Astrocyte (in vitro differentiated cells and primary cell): ENCODE results near the gene HIPK2. TPM values are rescaled to one million over a fixed set of nuclear protein-coding genes. Genes with fewer than 3 reads are reported as not detected.

Experiments used
- DNase-seq: peaks from one replicate; pipeline ENCODE4 v3.0.0-alpha.2; 2010; ENCODE audit warnings: low read depth
- FAIRE-seq: peaks from 2 replicates; lab custom pipeline; 2011; peaks lifted over from hg19 to GRCh38; lab: Jason Lieb, UNC
- H2AFZ ChIP-seq: 2 replicates; pipeline ENCODE4 v1.6.0; 2012; ENCODE audit warnings: low read depth, low read length, inconsistent platforms
- H3K27ac ChIP-seq: 2 replicates; pipeline ENCODE4 v1.5.1; 2011; ENCODE audit warnings: low read depth, low read length, inconsistent platforms
- H3K27me3 ChIP-seq: 2 replicates; pipeline ENCODE4 v1.6.0; 2011; ENCODE audit warnings: low read length, inconsistent platforms; ENCODE audit not compliant: insufficient read depth
- H3K36me3 ChIP-seq: 2 replicates; pipeline ENCODE4 v1.5.1; 2011; ENCODE audit warnings: low read length, inconsistent platforms; ENCODE audit not compliant: insufficient read depth
- H3K4me1 ChIP-seq: 2 replicates; pipeline ENCODE4 v1.5.1; 2011; ENCODE audit warnings: low read length, inconsistent platforms; ENCODE audit not compliant: insufficient read depth
- H3K4me2 ChIP-seq: 2 replicates; pipeline ENCODE4 v1.6.0; 2012; ENCODE audit warnings: low read length, inconsistent platforms
- H3K4me3 ChIP-seq: 2 replicates; pipeline ENCODE4 v1.5.1; 2011; ENCODE audit warnings: low read depth, mild to moderate bottlenecking, low read length, inconsistent platforms; ENCODE audit not compliant: insufficient read depth
- H3K79me2 ChIP-seq: 2 replicates; pipeline ENCODE4 v1.6.0; 2012; ENCODE audit warnings: mild to moderate bottlenecking, low read length, inconsistent platforms; ENCODE audit not compliant: insufficient read depth
- H3K9ac ChIP-seq: 2 replicates; pipeline ENCODE4 v1.6.0; 2012; ENCODE audit warnings: mild to moderate bottlenecking, low read length, inconsistent platforms
- H3K9me3 ChIP-seq: 2 replicates; pipeline ENCODE4 v1.5.1; 2012; ENCODE audit warnings: low read depth, mild to moderate bottlenecking, low read length, inconsistent platforms; ENCODE audit not compliant: insufficient read depth
- H4K20me1 ChIP-seq: 2 replicates; pipeline ENCODE4 v1.6.0; 2012; ENCODE audit warnings: low read length, inconsistent platforms; ENCODE audit not compliant: insufficient read depth
- H3K27ac Mint-ChIP-seq: one replicate; pipeline ENCODE4 v1.8.0; 2021; ENCODE audit warnings: mild to moderate bottlenecking, mixed read lengths; ENCODE audit not compliant: unreplicated experiment
- H3K27me3 Mint-ChIP-seq: one replicate; pipeline ENCODE4 v1.8.0; 2021; ENCODE audit warnings: low read depth, mixed read lengths; ENCODE audit not compliant: unreplicated experiment
- H3K36me3 Mint-ChIP-seq: one replicate; pipeline ENCODE4 v1.8.0; 2021; ENCODE audit warnings: low read depth, mixed read lengths; ENCODE audit not compliant: unreplicated experiment
- H3K4me1 Mint-ChIP-seq: one replicate; pipeline ENCODE4 v1.8.0; 2021; ENCODE audit warnings: low read depth, mixed read lengths; ENCODE audit not compliant: unreplicated experiment
- H3K4me3 Mint-ChIP-seq: one replicate; pipeline ENCODE4 v1.8.0; 2021; ENCODE audit warnings: mild to moderate bottlenecking, moderate library complexity, mixed read lengths; ENCODE audit not compliant: unreplicated experiment
- H3K9me3 Mint-ChIP-seq: one replicate; pipeline ENCODE4 v1.8.0; 2021; ENCODE audit warnings: mild to moderate bottlenecking, mixed read lengths; ENCODE audit not compliant: unreplicated experiment
- EZH2 ChIP-seq: IDR thresholded peaks from 2 replicates; pipeline ENCODE4 v1.6.1; 2012; ENCODE audit warnings: mild to moderate bottlenecking, low read length, inconsistent platforms; ENCODE audit not compliant: insufficient read depth
- total RNA-seq: library from RNA; stranded (reverse); gene quantifications from 2 replicates; pipeline ENCODE4 v1.2.1, GENCODE V29; 2021
- TF ChIP-seq, protein P1 (sequence below): IDR thresholded peaks from 2 replicates; pipeline ENCODE4 v1.5.1; 2011; ENCODE audit warnings: low read depth, mild to moderate bottlenecking, inconsistent platforms, low read length, moderate library complexity; ENCODE audit not compliant: insufficient read depth

HIPK2 gene
- total RNA-seq, 1 donor from 2014 or later: 35.8 TPM

DNA sequence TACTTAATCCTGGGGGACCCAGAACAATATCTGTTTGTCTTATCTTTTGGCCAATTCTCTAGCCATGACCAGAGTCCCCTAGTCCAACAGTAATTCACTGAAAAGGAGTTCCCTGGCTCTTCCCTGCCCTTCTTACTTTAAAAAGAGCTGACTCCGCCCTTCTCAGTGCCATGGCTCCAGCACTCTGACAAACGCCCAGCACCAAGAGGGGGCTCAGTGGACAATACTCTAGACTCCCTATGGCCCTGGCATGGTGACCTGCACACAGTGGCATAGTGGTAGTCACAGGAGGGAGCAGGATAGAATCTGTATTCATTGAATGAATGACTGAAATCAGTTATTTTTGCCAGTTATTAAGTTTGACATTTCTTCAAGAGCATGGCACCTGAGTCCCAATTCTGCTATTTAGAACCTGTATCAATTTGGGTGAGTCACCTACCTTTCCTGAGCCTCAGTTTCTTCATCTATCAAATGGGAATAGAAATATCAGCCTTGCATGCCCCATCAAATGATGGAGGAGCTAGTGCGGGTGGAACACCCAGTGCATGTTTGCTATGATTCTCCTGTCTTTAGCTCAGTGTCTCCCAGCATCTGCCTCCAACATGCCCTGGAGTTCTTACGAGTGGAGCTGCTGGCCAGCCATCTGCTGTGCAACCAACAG is 184.9 kb downstream of the HIPK2 start:
- Histone ChIP-seq H3K4me2 (no peak overlapping the region), H3K27ac (no peak overlapping the region), H4K20me1 (peaks cover 6% of the 10 kb centered on the region), H3K36me3 (peaks cover 53% of the 10 kb centered on the region), H3K9ac (no peak overlapping the region), H3K79me2 (no peaks in the 10 kb centered on the region), H3K9me3 (no peaks in the 10 kb centered on the region), H3K27me3 (no peaks in the 10 kb centered on the region), H3K4me3 (no peak overlapping the region), H2AFZ (no peak overlapping the region), H3K4me1 (no peaks in the 10 kb centered on the region)
- FAIRE-seq (no peak), DNase-seq (no peak)
- H3K4me1 Mint-ChIP-seq: peaks cover 8% of the 10 kb centered on the region
- no peak for TF ChIP-seq EZH2
- TF ChIP-seq, protein P1, sequence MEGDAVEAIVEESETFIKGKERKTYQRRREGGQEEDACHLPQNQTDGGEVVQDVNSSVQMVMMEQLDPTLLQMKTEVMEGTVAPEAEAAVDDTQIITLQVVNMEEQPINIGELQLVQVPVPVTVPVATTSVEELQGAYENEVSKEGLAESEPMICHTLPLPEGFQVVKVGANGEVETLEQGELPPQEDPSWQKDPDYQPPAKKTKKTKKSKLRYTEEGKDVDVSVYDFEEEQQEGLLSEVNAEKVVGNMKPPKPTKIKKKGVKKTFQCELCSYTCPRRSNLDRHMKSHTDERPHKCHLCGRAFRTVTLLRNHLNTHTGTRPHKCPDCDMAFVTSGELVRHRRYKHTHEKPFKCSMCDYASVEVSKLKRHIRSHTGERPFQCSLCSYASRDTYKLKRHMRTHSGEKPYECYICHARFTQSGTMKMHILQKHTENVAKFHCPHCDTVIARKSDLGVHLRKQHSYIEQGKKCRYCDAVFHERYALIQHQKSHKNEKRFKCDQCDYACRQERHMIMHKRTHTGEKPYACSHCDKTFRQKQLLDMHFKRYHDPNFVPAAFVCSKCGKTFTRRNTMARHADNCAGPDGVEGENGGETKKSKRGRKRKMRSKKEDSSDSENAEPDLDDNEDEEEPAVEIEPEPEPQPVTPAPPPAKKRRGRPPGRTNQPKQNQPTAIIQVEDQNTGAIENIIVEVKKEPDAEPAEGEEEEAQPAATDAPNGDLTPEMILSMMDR: no peak
- no peak overlapping the region for H3K27ac Mint-ChIP-seq
- no peak overlapping the region for H3K4me3 Mint-ChIP-seq
- H3K36me3 Mint-ChIP-seq: peaks cover 23% of the 10 kb centered on the region
- no peaks in the 10 kb centered on the region for H3K27me3 Mint-ChIP-seq
- no peaks in the 10 kb centered on the region for H3K9me3 Mint-ChIP-seq

DNA sequence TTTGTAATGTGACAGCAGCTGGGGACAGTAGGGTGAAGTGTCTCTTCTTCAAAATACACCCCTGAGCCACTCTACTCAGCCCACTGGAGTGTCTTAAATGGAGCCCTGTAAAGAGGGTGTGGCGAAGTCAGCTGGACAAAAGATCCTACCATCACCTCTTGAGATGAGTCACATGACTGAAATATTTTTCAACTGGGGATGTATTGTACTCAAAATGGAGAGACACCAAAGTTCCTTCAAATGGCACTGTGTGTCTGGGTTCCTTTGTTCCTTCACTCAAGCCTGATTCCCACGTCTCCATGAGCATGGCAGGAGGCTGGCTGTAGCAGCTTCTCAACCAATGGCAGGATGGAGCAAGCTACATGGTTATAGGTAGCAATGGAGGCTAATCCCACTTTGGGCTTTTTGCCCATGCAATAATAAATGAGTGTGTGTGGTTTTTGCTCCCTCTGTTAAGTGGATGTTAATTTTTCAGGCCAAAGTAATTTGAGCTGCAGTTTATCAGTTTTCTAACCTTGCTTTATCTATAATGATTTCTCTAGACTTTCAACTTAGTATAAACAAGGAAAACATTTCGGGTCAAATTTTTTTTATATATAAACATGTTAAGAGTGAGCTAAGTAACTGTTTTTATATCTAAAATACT is 186.1 kb downstream of the HIPK2 start:
- no peak overlapping the region for H3K4me2 ChIP-seq
- Mint-ChIP-seq H3K36me3 (peaks cover 25% of the 10 kb centered on the region), H3K27ac (no peak overlapping the region), H3K4me3 (no peak overlapping the region), H3K27me3 (no peaks in the 10 kb centered on the region), H3K9me3 (no peaks in the 10 kb centered on the region), H3K4me1 (peaks cover 8% of the 10 kb centered on the region)
- DNase-seq (no peak), FAIRE-seq (no peak)
- H3K27me3 ChIP-seq: no peaks in the 10 kb centered on the region
- H3K4me1 ChIP-seq: no peaks in the 10 kb centered on the region
- no peak overlapping the region for H3K4me3 ChIP-seq
- no peak overlapping the region for H3K27ac ChIP-seq
- H2AFZ ChIP-seq: no peak overlapping the region
- H3K79me2 ChIP-seq: no peaks in the 10 kb centered on the region
- no peak overlapping the region for H3K9ac ChIP-seq
- peaks cover 48% of the 10 kb centered on the region for H3K36me3 ChIP-seq
- H3K9me3 ChIP-seq: no peaks in the 10 kb centered on the region
- no peak for TF ChIP-seq EZH2
- TF ChIP-seq, protein P1: no peak
- peaks cover 6% of the 10 kb centered on the region for H4K20me1 ChIP-seq

DNA sequence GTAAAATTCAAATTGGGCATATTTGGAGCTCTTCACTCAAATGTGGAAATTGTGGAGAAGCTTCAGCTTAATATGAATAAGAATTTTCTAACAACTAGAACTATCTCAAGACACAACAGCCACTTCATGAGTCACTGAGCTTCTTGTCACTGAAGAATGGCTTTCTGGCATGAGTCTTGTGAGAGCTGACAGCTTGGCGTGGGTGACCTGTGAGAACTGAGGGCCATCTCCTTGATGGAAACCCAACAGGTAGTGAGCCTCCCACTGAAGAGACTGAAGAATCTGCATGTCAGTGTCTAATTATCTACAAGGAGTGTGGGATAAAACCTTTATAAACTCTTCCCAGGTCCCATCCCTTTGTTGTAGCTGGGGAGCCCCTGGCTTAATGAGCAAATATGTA is 188.3 kb downstream of the HIPK2 start:
- no peak overlapping the region for H3K4me2 ChIP-seq
- no peak overlapping the region for H3K27ac ChIP-seq
- no peaks in the 10 kb centered on the region for H3K9me3 ChIP-seq
- H2AFZ ChIP-seq: no peak overlapping the region
- Mint-ChIP-seq H3K27me3 (no peaks in the 10 kb centered on the region), H3K4me1 (peaks cover 4% of the 10 kb centered on the region), H3K27ac (no peak overlapping the region), H3K36me3 (peaks cover 21% of the 10 kb centered on the region), H3K4me3 (no peak overlapping the region), H3K9me3 (no peaks in the 10 kb centered on the region)
- H3K36me3 ChIP-seq: peaks cover 43% of the 10 kb centered on the region
- no peaks in the 10 kb centered on the region for H3K4me1 ChIP-seq
- H3K27me3 ChIP-seq: no peaks in the 10 kb centered on the region
- H4K20me1 ChIP-seq: peaks cover 6% of the 10 kb centered on the region
- H3K9ac ChIP-seq: no peak overlapping the region
- DNase-seq: no peak
- H3K4me3 ChIP-seq: no peak overlapping the region
- no peaks in the 10 kb centered on the region for H3K79me2 ChIP-seq
- TF ChIP-seq EZH2: no peak
- TF ChIP-seq, protein P1: no peak
- no peak for FAIRE-seq
